PC-3 (cell line): ENCODE measurements around the gene PPP1R1B.

Experiments
- EZH2 ChIP-seq: fragments of 300-600 bp; sonication (generic); IDR thresholded peaks from one replicate; pipeline ENCODE4 v1.6.1; 2017; ENCODE audit warnings: antibody characterized with exemption, mild to moderate bottlenecking, low read length; ENCODE audit not compliant: unreplicated experiment
- EZH2phosphoT487 ChIP-seq: fragments of 300-600 bp; sonication (generic); IDR thresholded peaks from 2 replicates; pipeline ENCODE4 v1.6.1; 2018; ENCODE audit warnings: mild to moderate bottlenecking, antibody characterized with exemption, low read length, borderline replicate concordance
- TF ChIP-seq, protein P1 (sequence below): fragments of 300-600 bp; sonication (generic); conservative IDR thresholded peaks from 2 replicates; pipeline ENCODE4 v1.5.1; 2017; ENCODE audit warnings: antibody characterized with exemption, low read depth, mild to moderate bottlenecking, low read length

DNA sequence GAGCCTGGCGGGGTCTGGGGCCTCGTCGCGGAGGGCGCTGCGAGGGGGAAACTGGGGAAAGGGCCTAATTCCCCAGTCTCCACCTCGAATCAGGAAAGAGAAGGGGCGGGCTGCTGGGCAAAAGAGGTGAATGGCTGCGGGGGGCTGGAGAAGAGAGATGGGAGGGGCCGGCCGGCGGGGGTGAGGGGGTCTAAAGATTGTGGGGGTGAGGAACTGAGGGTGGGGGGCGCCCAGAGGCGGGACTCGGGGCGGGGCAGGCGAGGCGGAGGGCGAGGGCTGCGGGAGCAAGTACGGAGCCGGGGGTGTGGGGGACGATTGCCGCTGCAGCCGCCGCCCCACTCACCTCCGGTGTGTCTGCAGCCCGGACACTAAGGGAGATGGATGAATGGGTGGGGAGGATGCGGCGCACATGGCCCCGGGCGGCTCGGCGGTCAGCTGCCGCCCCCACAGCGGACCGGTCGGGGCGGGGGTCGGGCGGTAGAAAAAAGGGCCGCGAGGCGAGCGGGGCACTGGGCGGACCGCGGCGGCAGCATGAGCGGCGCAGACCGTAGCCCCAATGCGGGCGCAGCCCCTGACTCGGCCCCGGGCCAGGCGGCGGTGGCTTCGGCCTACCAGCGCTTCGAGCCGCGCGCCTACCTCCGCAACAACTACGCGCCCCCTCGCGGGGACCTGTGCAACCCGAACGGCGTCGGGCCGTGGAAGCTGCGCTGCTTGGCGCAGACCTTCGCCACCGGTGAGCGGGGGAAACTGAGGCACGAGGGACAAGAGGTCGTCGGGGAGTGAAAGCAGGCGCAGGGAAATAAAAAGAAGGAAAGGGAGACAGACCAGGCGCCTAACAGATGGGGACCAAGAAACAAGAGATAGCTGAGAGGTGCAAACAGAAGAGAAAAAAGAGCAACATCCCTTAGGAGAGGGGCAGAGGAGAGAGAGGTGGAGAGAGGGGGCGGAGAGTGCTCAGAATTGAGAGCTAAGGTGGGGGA lies 41.5 kb downstream of the PPP1R1B start, which contains the start of gene PNMT:
- TF ChIP-seq, protein P1, sequence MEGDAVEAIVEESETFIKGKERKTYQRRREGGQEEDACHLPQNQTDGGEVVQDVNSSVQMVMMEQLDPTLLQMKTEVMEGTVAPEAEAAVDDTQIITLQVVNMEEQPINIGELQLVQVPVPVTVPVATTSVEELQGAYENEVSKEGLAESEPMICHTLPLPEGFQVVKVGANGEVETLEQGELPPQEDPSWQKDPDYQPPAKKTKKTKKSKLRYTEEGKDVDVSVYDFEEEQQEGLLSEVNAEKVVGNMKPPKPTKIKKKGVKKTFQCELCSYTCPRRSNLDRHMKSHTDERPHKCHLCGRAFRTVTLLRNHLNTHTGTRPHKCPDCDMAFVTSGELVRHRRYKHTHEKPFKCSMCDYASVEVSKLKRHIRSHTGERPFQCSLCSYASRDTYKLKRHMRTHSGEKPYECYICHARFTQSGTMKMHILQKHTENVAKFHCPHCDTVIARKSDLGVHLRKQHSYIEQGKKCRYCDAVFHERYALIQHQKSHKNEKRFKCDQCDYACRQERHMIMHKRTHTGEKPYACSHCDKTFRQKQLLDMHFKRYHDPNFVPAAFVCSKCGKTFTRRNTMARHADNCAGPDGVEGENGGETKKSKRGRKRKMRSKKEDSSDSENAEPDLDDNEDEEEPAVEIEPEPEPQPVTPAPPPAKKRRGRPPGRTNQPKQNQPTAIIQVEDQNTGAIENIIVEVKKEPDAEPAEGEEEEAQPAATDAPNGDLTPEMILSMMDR: peak; percentile 70
- TF ChIP-seq EZH2phosphoT487 (no peak), EZH2 (no peak)
